Kidney (tissue), 14 donors: ENCODE measurements around the gene CALML5. TPM values are rescaled to one million over a fixed set of nuclear protein-coding genes. Genes with fewer than 3 reads are reported as not detected.
A peak's percentile ranks its signal among the peaks of the same experiment; 100 is the strongest.

Source experiments
- DNase-seq, 5 donors: peaks; one replicate each; pipeline ENCODE4 v3.0.0-alpha.2; 2013 to 2020
- FAIRE-seq: peaks from 2 replicates; lab custom pipeline; 2012; peaks lifted over from hg19 to GRCh38; lab: Jason Lieb, UNC
- H3K27ac ChIP-seq, 2 donors: one replicate each; pipeline ENCODE4 v1.7.0; 2013; ENCODE audit warnings: low read depth in 2 of 2, low read length in 2 of 2, inconsistent platforms in 1 of 2
- H3K27me3 ChIP-seq: one replicate; pipeline ENCODE4 v1.7.1; 2013; ENCODE audit warnings: low read length, inconsistent platforms; ENCODE audit not compliant: control insufficient read depth, insufficient read depth
- H3K36me3 ChIP-seq, 3 donors: one replicate each; pipeline versions ENCODE4 v1.7.0 to v1.7.1; 2013; ENCODE audit warnings: low read length in 3 of 3, control low read depth in 1 of 3, inconsistent platforms in 1 of 3; ENCODE audit not compliant: insufficient read depth in 3 of 3, control insufficient read depth in 2 of 3
- H3K4me1 ChIP-seq, 3 donors: one replicate each; pipeline versions ENCODE4 v1.7.0 to v1.7.1; 2013; ENCODE audit warnings: low read length in 3 of 3, inconsistent platforms in 1 of 3, low read depth in 1 of 3; ENCODE audit not compliant: control insufficient read depth in 2 of 3, insufficient read depth in 2 of 3
- H3K4me3 ChIP-seq, 3 donors: one replicate each; pipeline versions ENCODE4 v1.7.0 to v1.8.1; 2013; ENCODE audit warnings: low read length in 3 of 3, control low read depth in 1 of 3, inconsistent platforms in 1 of 3
- H3K9ac ChIP-seq, 3 donors: one replicate each; pipeline versions ENCODE4 v1.7.0 to v1.7.1; 2013; ENCODE audit warnings: low read length in 3 of 3, control low read depth in 1 of 3, inconsistent platforms in 1 of 3
- H3K9me3 ChIP-seq, 3 donors: one replicate each; pipeline versions ENCODE4 v1.7.0 to v1.7.1; 2013; ENCODE audit warnings: low read length in 3 of 3, control low read depth in 1 of 3, inconsistent platforms in 1 of 3; ENCODE audit not compliant: control insufficient read depth in 2 of 3, insufficient read depth in 1 of 3
- intact Hi-C: fragments of 100-400 bp; cut with DNase I; formaldehyde crosslinking; loops from one replicate; pipeline ENCODE4 v1.11.1; 2022
- polyA plus RNA-seq: library from polyadenylated mRNA; stranded (reverse); fragments of 350-450 nt; fragmentation: Illumina TruSeq; extraction: RNeasy Lipid Tissue Mini Kit (QIAGEN cat#74804); gene quantifications from one replicate; pipeline ENCODE4 v1.2.3, GENCODE V29; 2014; ENCODE audit warnings: low read depth, low replicate concordance; ENCODE audit not compliant: insufficient read depth
- total RNA-seq: library from RNA; stranded (reverse); fragmentation: NEBNext Ultra II Directional; extraction: Animal tissue kit (Norgen Biotek cat#: 25700); gene quantifications from one replicate; pipeline ENCODE4 v1.2.1, GENCODE V29; 2021
- TF ChIP-seq, protein P1 (sequence below): IDR thresholded peaks from 3 replicates; pipeline ENCODE4 v1.5.1; 2012; ENCODE audit warnings: mild to moderate bottlenecking, moderate library complexity, borderline replicate concordance; ENCODE audit not compliant: insufficient read depth; ENCODE audit errors: extremely low read depth
- donor health status: control.
- donor health status: control.
- donor health status: control.
- donor health status: control.
- donor health status: control.
- donor health status: DM: yes; HTN: yes; CAD: no.
- donor health status: Normal renal cell carcinoma (clear cell type).

The CALML5 gene
- total and polyA plus RNA-seq, 2 donors from 2014 or later, result not detected

DNA sequence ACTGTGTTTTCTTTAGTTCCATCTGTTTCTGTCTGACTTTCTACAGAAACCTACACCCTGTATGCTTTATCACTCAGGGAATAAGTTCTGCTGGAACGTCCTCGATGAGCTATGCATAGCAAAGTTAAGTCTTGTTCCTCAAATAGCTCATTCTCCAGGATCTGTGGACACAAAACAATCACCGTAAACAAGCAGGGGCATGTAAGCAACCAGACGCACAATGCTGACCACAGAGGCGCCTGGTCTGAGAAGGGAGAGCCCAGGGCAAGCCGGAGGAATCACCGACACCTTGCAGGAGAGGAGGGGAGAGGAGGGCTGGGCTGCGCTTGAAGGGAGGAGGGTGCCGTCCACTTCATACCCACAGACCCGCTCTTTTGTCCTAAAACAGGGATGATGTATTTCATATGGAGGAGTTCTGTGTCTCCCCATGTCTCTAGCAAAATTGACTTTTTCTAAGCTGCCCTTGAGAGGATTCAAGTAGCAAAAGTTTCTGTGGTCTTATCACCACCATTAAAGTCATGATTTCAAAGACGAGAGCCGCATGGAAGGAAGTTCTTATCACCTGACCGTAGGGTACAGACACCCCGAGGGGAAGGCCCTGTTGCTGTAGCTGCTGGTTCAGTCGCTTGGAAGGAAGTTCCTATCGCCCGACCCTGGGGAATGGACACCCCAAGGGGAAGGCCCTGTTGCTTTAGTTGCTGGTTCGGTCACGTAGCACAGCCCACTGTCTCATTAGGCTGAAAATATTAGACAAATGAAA is 39.7 kb upstream of the CALML5 start:
- no peak overlapping the region for H3K4me3 ChIP-seq
- no peak overlapping the region for H3K27ac ChIP-seq
- no peak overlapping the region for H3K9ac ChIP-seq
- H3K4me1 ChIP-seq, result no peaks in the 10 kb centered on the region
- H3K27me3 ChIP-seq, result no peaks in the 10 kb centered on the region
- TF ChIP-seq, protein P1, sequence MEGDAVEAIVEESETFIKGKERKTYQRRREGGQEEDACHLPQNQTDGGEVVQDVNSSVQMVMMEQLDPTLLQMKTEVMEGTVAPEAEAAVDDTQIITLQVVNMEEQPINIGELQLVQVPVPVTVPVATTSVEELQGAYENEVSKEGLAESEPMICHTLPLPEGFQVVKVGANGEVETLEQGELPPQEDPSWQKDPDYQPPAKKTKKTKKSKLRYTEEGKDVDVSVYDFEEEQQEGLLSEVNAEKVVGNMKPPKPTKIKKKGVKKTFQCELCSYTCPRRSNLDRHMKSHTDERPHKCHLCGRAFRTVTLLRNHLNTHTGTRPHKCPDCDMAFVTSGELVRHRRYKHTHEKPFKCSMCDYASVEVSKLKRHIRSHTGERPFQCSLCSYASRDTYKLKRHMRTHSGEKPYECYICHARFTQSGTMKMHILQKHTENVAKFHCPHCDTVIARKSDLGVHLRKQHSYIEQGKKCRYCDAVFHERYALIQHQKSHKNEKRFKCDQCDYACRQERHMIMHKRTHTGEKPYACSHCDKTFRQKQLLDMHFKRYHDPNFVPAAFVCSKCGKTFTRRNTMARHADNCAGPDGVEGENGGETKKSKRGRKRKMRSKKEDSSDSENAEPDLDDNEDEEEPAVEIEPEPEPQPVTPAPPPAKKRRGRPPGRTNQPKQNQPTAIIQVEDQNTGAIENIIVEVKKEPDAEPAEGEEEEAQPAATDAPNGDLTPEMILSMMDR, result no peak
- intact Hi-C loops, result no loop called here
- peaks cover 0 to 7% (median 0%) of the 10 kb centered on the region in 3 donors for H3K9me3 ChIP-seq
- no peaks in the 10 kb centered on the region for H3K36me3 ChIP-seq
- DNase-seq, result peak in 2 of 5 donors; percentile 25 to 56
- no peak for FAIRE-seq

DNA sequence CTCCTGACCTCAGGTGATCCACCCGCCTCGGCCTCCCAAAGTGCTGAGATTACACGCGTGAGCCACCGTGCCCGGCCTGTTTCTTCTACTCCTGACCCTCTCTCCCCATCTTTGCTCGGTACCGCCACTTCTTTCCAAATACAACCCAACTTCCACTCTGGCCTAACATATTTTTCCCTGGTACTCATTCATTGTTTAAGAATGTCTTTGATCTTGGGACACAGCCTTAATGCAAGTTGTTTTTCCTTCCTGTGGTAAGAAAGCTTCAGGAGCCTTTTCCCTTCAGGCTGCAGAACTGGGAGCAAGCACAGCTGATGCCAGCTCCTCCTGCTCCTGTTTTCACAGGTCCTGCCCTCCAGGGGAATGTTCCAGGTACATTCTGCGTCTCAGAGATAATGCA is 39.1 kb upstream of the CALML5 start:
- no peak overlapping the region for H3K9ac ChIP-seq
- DNase-seq, result peak in 2 of 5 donors; percentile 13 to 18
- intact Hi-C loops, result no loop called here
- TF ChIP-seq, protein P1, result no peak
- no peak overlapping the region for H3K4me3 ChIP-seq
- no peaks in the 10 kb centered on the region for H3K36me3 ChIP-seq
- H3K9me3 ChIP-seq, result peaks cover 0 to 4% (median 0%) of the 10 kb centered on the region in 3 donors
- no peaks in the 10 kb centered on the region for H3K27me3 ChIP-seq
- FAIRE-seq, result no peak
- no peak overlapping the region for H3K27ac ChIP-seq
- no peaks in the 10 kb centered on the region for H3K4me1 ChIP-seq

DNA sequence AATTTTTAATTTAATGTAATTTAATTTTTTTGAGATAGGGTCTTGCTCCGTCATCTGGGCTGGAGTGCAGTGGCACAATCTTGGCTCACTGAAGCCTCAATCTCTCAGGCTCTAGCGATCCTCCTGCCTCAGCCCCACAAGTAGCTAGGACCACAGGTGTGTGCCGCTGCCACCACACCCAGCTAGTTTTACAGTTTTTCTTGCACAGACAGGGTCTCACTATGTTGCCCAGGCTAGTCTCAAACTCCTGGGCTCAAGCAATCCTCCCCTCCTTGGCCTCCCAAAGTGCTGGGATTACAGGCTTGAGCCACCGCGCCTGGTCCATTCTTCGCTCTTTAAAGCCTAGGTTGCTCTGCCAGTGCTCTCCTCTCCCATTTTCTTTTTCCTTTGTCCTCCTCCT is 38.3 kb upstream of the CALML5 start:
- Histone ChIP-seq H3K4me3 (no peak overlapping the region), H3K36me3 (no peaks in the 10 kb centered on the region), H3K4me1 (no peaks in the 10 kb centered on the region), H3K27ac (no peak overlapping the region), H3K9me3 (peaks cover 0 to under 1% (median 0%) of the 10 kb centered on the region in 3 donors), H3K27me3 (no peaks in the 10 kb centered on the region), H3K9ac (no peak overlapping the region)
- TF ChIP-seq, protein P1, result no peak
- DNase-seq, result peak in 2 of 5 donors; percentile 1 to 11
- intact Hi-C loops, result no loop called here
- FAIRE-seq, result no peak
